PC-3 (cell line): ENCODE data around the gene TSHZ2.

ENCODE experiments used
- CTCF ChIP-seq: fragments of 300-600 bp; sonication (generic); conservative IDR thresholded peaks from 2 replicates; pipeline ENCODE4 v1.5.1; 2017; ENCODE audit warnings: antibody characterized with exemption, low read depth, mild to moderate bottlenecking, low read length
- EZH2 ChIP-seq: fragments of 300-600 bp; sonication (generic); IDR thresholded peaks from one replicate; pipeline ENCODE4 v1.6.1; 2017; ENCODE audit warnings: antibody characterized with exemption, mild to moderate bottlenecking, low read length; ENCODE audit not compliant: unreplicated experiment
- EZH2phosphoT487 ChIP-seq: fragments of 300-600 bp; sonication (generic); IDR thresholded peaks from 2 replicates; pipeline ENCODE4 v1.6.1; 2018; ENCODE audit warnings: mild to moderate bottlenecking, antibody characterized with exemption, low read length, borderline replicate concordance

GRCh38 chr20:53330601-53331140 lies 358.5 kb downstream of the TSHZ2 start:
- TF ChIP-seq CTCF (no peak), EZH2 (no peak), EZH2phosphoT487 (no peak)
